ENCODE data around the gene MRC2.

MRC2 gene

DNA sequence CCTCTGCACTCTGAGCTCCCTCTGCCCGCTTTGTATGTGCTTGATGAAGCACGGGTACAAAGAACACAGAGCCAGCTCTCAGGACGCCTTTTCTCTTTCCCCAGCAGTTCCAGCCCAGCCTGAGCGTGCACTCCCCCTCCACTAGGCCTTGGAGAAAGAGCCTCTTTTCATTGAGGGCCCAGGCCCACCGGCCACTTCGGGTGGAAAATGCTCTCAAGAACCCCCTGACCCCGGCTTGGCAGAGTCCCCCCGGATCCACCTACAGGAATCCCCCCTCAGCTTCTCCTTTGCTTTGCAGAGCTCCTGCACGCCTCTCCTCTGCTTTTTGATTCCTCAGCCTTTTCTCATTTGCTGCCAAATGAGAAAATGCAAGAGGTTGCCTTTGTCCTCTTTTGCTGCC is 30.2 kb downstream of the MRC2 start:
- TF ChIP-seq FOXP2 (optimal IDR thresholded peaks at IDR 0.05; ENCODE audit: borderline replicate concordance, extremely low read depth, extremely low read length, insufficient read depth) (no peak), POLR2AphosphoS5 (IDR thresholded peaks at IDR 0.05; ENCODE audit: low read depth, low read length) (no peak), TAF1 (IDR thresholded peaks at IDR 0.05; ENCODE audit: borderline replicate concordance, insufficient read depth, low read length) (no peak), SIN3A (IDR thresholded peaks at IDR 0.05; ENCODE audit: borderline replicate concordance, insufficient read depth, low read length) (no peak)
- TF ChIP-seq, protein P1, sequence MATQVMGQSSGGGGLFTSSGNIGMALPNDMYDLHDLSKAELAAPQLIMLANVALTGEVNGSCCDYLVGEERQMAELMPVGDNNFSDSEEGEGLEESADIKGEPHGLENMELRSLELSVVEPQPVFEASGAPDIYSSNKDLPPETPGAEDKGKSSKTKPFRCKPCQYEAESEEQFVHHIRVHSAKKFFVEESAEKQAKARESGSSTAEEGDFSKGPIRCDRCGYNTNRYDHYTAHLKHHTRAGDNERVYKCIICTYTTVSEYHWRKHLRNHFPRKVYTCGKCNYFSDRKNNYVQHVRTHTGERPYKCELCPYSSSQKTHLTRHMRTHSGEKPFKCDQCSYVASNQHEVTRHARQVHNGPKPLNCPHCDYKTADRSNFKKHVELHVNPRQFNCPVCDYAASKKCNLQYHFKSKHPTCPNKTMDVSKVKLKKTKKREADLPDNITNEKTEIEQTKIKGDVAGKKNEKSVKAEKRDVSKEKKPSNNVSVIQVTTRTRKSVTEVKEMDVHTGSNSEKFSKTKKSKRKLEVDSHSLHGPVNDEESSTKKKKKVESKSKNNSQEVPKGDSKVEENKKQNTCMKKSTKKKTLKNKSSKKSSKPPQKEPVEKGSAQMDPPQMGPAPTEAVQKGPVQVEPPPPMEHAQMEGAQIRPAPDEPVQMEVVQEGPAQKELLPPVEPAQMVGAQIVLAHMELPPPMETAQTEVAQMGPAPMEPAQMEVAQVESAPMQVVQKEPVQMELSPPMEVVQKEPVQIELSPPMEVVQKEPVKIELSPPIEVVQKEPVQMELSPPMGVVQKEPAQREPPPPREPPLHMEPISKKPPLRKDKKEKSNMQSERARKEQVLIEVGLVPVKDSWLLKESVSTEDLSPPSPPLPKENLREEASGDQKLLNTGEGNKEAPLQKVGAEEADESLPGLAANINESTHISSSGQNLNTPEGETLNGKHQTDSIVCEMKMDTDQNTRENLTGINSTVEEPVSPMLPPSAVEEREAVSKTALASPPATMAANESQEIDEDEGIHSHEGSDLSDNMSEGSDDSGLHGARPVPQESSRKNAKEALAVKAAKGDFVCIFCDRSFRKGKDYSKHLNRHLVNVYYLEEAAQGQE (IDR thresholded peaks at IDR 0.05; ENCODE audit: insufficient read depth in 1 of 2, low read depth in 2 of 2, low read length in 2 of 2), result no peak

DNA sequence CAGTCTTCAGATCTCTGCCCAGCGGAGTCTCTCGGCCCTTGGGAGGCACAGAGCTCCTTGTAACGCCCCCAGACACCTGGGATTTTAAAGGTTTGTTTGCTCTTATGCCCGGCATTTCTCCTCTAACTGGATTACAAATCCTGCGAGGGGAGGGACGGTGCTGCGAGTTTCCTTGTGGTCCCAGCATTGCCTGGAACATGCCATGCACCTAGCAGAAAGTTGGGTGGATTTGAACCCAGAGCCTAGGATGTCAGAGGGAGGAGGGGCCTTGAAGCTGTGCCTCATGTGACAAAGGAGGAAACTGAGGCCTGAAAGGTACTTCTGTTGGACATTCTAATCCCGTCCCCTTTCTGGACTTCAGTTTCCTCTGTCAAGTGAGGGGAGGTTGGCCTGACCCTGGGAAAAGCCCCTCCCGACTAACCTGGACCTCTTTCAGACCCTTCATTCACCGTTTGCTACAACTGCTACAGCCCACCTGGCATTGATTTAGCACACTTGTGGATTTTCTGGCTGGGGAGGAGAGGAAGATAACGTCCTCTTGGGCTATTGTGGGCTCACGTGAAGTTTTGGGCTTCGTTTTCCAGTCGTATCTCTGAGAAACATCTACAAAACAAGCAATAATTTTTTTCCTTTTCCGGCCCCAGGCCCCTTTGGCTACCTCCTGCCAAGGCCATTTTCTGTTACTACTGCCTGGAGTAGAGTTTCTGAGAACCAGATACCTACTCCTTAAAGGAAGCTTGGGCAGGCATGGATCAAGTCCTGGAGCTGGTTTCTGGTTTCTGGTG is 30.9 kb downstream of the MRC2 start:
- TF ChIP-seq TAF1 (IDR thresholded peaks at IDR 0.05; ENCODE audit: borderline replicate concordance, insufficient read depth, low read length) (no peak), POLR2AphosphoS5 (IDR thresholded peaks at IDR 0.05; ENCODE audit: low read depth, low read length) (no peak), FOXP2 (optimal IDR thresholded peaks at IDR 0.05; ENCODE audit: borderline replicate concordance, extremely low read depth, extremely low read length, insufficient read depth) (no peak), SIN3A (IDR thresholded peaks at IDR 0.05; ENCODE audit: borderline replicate concordance, insufficient read depth, low read length) (no peak)
- TF ChIP-seq, protein P1 (IDR thresholded peaks at IDR 0.05; ENCODE audit: insufficient read depth in 1 of 2, low read depth in 2 of 2, low read length in 2 of 2), result no peak

DNA sequence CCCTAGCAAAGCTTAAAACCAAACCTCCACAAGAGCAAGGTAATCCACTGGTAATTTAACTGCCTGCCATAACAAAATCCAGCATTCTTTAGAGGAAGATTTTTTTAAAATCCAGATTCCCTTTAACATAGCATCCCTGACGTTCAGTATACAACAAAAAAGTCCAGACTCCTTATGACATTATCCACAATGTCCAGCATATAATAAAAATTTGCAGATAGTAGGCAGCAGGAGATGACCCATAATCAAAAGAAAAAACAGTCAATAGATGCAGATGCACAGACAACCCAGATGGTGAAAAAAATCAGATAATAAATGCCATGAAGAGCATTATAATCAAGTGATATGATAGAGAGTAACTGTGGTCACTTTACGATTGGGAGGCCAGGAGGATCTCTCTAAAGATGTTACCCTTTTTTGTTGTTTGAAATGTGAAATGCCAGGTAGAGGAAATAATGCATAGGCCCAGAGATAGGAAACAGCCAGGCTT is 33.2 kb downstream of the MRC2 start:
- TF ChIP-seq FOXP2 (optimal IDR thresholded peaks at IDR 0.05; ENCODE audit: borderline replicate concordance, extremely low read depth, extremely low read length, insufficient read depth) (no peak), TAF1 (IDR thresholded peaks at IDR 0.05; ENCODE audit: borderline replicate concordance, insufficient read depth, low read length) (no peak), POLR2AphosphoS5 (IDR thresholded peaks at IDR 0.05; ENCODE audit: low read depth, low read length) (no peak), SIN3A (IDR thresholded peaks at IDR 0.05; ENCODE audit: borderline replicate concordance, insufficient read depth, low read length) (no peak)
- TF ChIP-seq, protein P1 (IDR thresholded peaks at IDR 0.05; ENCODE audit: insufficient read depth in 1 of 2, low read depth in 2 of 2, low read length in 2 of 2), result no peak

DNA sequence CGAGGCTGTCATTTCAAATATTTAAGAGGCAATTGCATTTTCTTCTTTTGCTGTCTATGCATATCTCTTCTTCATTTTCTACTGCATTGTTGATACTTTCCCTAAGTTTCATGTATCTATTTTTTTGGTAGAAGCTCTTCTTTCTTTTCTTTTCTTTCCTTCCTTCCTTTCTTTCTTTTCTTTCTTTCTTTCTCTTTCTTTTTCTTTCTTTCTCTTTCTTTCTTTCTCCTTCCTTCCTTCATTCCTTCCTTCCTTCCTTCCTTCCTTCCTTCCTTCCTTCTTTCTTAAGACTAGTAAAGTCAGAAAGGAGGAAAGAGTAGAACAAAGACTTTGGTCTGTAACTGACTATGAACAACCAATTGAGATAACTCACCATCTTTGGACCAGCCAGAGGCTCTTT is 33.9 kb downstream of the MRC2 start:
- TF ChIP-seq SIN3A (IDR thresholded peaks at IDR 0.05; ENCODE audit: borderline replicate concordance, insufficient read depth, low read length), result no peak
- TF ChIP-seq POLR2AphosphoS5 (IDR thresholded peaks at IDR 0.05; ENCODE audit: low read depth, low read length), result no peak
- TF ChIP-seq FOXP2 (optimal IDR thresholded peaks at IDR 0.05; ENCODE audit: borderline replicate concordance, extremely low read depth, extremely low read length, insufficient read depth), result no peak
- TF ChIP-seq, protein P1 (IDR thresholded peaks at IDR 0.05; ENCODE audit: insufficient read depth in 1 of 2, low read depth in 2 of 2, low read length in 2 of 2), result no peak
- TF ChIP-seq TAF1 (IDR thresholded peaks at IDR 0.05; ENCODE audit: borderline replicate concordance, insufficient read depth, low read length), result no peak

All from PFSK-1 (cell line).